Activated CD4-positive, alpha-beta T cell treated with anti-CD3 and anti-CD28 coated beads for 36 hours (primary cell): Measurements from ENCODE around the gene ODAD4. TPM values are rescaled to one million over a fixed set of nuclear protein-coding genes. Genes with fewer than 3 reads are reported as not detected.

Experiments used
- ATAC-seq: fragments of 200-7000 bp; cut with Tn5 transposase; one replicate; pipeline ENCODE4 v1.10.0; 2021; ENCODE audit warnings: mild to moderate bottlenecking, moderate library complexity
- CTCF ChIA-PET: fragments of 350-600 bp; sonication (Branson Sonifier 250); formaldehyde crosslinking; loops from one replicate; lab custom pipeline; 2021; ENCODE audit warnings: antibody characterized with exemption; lab: Charles Lee
- POLR2A ChIA-PET: fragments of 350-600 bp; sonication (Branson Sonifier 250); formaldehyde crosslinking; loops from one replicate; lab custom pipeline; 2021; ENCODE audit warnings: antibody characterized with exemption, inconsistent platforms; lab: Charles Lee
- DNase-seq: peaks from one replicate; pipeline ENCODE4 v3.0.0-alpha.2; 2020
- H3K27ac Mint-ChIP-seq: one replicate; pipeline ENCODE4 v1.8.0; 2021; ENCODE audit warnings: mixed read lengths
- H3K27me3 Mint-ChIP-seq: one replicate; pipeline ENCODE4 v1.8.0; 2021; ENCODE audit warnings: mixed read lengths
- H3K36me3 Mint-ChIP-seq: one replicate; pipeline ENCODE4 v1.8.0; 2021; ENCODE audit warnings: low read depth, mixed read lengths
- H3K4me1 Mint-ChIP-seq: one replicate; pipeline ENCODE4 v1.8.0; 2021; ENCODE audit warnings: mixed read lengths
- H3K4me3 Mint-ChIP-seq: one replicate; pipeline ENCODE4 v1.8.0; 2021; ENCODE audit warnings: mild to moderate bottlenecking, moderate library complexity, mixed read lengths
- H3K9me3 Mint-ChIP-seq: one replicate; pipeline ENCODE4 v1.8.0; 2021; ENCODE audit warnings: low read depth, mixed read lengths
- intact Hi-C, 2 experiments: fragments of 100-400 bp; cut with DNase I in 1 of 2; cut with micrococcal nuclease in 1 of 2; formaldehyde crosslinking; loops; one replicate each; pipeline versions ENCODE4 v1.14.2 to v1.15.1; 2022 to 2024; cut with DNase I, micrococcal nuclease
- total RNA-seq, 2 experiments: library from RNA; stranded (reverse); gene quantifications; one replicate each; pipeline ENCODE4 v1.2.3, GENCODE V29; 2021

Gene ODAD4
- total RNA-seq, 2 experiments from 2014 or later = 0.81 to 1.1 TPM

- Mint-ChIP-seq H3K27ac (peak overlapping the region; percentile 11), H3K36me3 (peaks cover 42% of the 10 kb centered on the region)
- intact Hi-C loops = no loop called here
Measured at GRCh38 chr17:41914358-41914766, 16.1 kb upstream of the ODAD4 start.

DNA sequence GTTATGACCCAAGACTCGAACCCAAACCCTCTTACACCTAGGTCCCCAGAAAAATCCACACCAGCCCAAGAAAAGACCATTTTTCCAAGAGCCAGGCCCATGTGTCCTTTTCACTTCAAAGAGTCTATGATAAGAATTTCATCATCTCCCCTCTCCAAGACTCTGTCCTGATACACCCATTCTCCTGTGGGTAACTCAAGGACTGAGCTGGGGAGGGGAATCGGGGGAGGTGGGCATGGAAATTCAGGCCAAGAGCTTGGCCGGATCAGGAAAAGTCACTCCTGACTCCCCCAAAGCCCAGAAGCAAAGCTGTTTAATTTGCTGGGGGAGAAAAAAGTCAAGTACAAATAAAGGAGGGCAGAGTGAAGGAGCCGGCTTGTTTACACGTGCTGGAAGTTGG lies 15.4 kb upstream of the ODAD4 start:
- H3K36me3 Mint-ChIP-seq = peaks cover 36% of the 10 kb centered on the region
- H3K27me3 Mint-ChIP-seq = no peaks in the 10 kb centered on the region
- ATAC-seq (no peak), DNase-seq (no peak)
- ChIA-PET POLR2A (interaction anchor here (1.6 kb wide), 1 partner anchor 15 kb away, joined by 3 read pairs; the partner anchor contains the start of gene ODAD4), CTCF (interaction anchor here (0.6 to 1.0 kb wide), 2 partner anchors 21 to 1082 kb away, joined by 3 to 4 read pairs; no protein-coding TSS in a partner anchor)
- no peak overlapping the region for H3K27ac Mint-ChIP-seq
- intact Hi-C loops = loop anchor here in 1 of 2 experiments (5.0 kb wide), 1 partner anchor 1098 kb away; no protein-coding TSS in a partner anchor
- H3K4me1 Mint-ChIP-seq = peaks cover 36% of the 10 kb centered on the region
- H3K4me3 Mint-ChIP-seq = no peak overlapping the region
- H3K9me3 Mint-ChIP-seq = no peaks in the 10 kb centered on the region

More at GRCh38 chr17:41914358-41914766, 16.1 kb upstream of the ODAD4 start:
- DNase-seq = no peak
- no peaks in the 10 kb centered on the region for H3K9me3 Mint-ChIP-seq
- ChIA-PET CTCF (interaction anchor here (1.0 kb wide), 1 partner anchor 20 kb away, joined by 4 read pairs; no protein-coding TSS in a partner anchor), POLR2A (interaction anchor here (0.6 to 1.6 kb wide), 2 partner anchors 10 to 16 kb away, joined by 3 to 8 read pairs; partner anchors contain the start of gene ODAD4)
- peaks cover 34% of the 10 kb centered on the region for H3K4me1 Mint-ChIP-seq
- no peak overlapping the region for H3K4me3 Mint-ChIP-seq
- no peak for ATAC-seq
- no peaks in the 10 kb centered on the region for H3K27me3 Mint-ChIP-seq

GRCh38 chr17:41915566-41915965 lies 14.9 kb upstream of the ODAD4 start:
- no peaks in the 10 kb centered on the region for H3K9me3 Mint-ChIP-seq
- ChIA-PET CTCF (interaction anchor here (0.6 kb wide), 1 partner anchor 1082 kb away, joined by 3 read pairs; no protein-coding TSS in a partner anchor), POLR2A (no interaction called here)
- ATAC-seq (no peak), DNase-seq (no peak)
- intact Hi-C loops = loop anchor here in 1 of 2 experiments (5.0 kb wide), 1 partner anchor 1098 kb away; no protein-coding TSS in a partner anchor
- H3K27ac Mint-ChIP-seq = no peak overlapping the region
- peak overlapping the region; percentile 33 for H3K4me3 Mint-ChIP-seq
- peaks cover 30% of the 10 kb centered on the region for H3K36me3 Mint-ChIP-seq
- H3K27me3 Mint-ChIP-seq = no peaks in the 10 kb centered on the region
- peaks cover 38% of the 10 kb centered on the region for H3K4me1 Mint-ChIP-seq

- Mint-ChIP-seq H3K4me3 (peak overlapping the region; percentile 90), H3K4me1 (peaks cover 38% of the 10 kb centered on the region), H3K36me3 (peaks cover 16% of the 10 kb centered on the region), H3K27me3 (no peaks in the 10 kb centered on the region), H3K27ac (peak overlapping the region; percentile 70), H3K9me3 (no peaks in the 10 kb centered on the region)
- no peak for ATAC-seq
- DNase-seq = no peak
- POLR2A ChIA-PET = interaction anchor here (1.6 to 2.3 kb wide), 3 partner anchors 13 to 100 kb away, joined by 3 to 14 read pairs (median 7); partner anchors contain the start of genes CNP, DNAJC7 and ODAD4
- intact Hi-C loops = loop anchor here in 1 of 2 experiments (5.0 kb wide), 1 partner anchor 1100 kb away; no protein-coding TSS in a partner anchor
- CTCF ChIA-PET = interaction anchor here (3.8 kb wide), 1 partner anchor 12 kb away, joined by 25 read pairs; the partner anchor contains the start of gene ODAD4
Measured at GRCh38 chr17:41917192-41917591, 13.2 kb upstream of the ODAD4 start.

DNA sequence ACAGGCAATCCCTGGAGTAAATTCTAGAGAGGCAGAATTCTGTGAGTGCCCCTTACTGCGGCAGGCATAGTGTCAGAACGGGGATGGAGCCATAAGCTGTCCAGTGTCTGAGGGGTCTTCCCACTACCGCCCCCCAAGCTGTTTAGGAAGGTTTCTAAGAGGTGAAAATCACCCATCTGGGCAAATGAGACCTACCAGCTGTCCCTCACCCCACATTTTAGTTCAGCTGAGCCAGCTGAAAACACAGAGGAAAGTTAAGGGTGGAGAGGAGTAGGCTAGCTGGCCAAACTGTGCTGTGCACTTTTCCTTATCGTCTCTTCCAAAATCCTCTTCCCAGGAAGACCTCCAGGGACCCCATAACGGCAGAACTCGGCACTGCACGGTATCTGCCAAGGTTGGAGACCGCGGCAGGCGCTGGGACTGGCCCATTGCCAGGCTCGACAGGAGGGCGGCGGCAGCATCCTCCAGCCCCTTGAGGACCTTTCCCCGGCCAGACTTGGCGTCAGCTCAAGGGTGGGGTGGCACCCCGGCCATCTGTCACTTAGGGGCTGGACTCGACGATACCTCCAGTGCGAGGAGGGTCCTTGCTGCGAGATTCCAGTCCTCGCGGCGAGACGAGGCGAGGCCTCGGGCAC lies 12.6 kb upstream of the ODAD4 start:
- peak; percentile 69 for DNase-seq
- H3K9me3 Mint-ChIP-seq = no peaks in the 10 kb centered on the region
- H3K27ac Mint-ChIP-seq = peak overlapping the region; percentile 70
- peak overlapping the region; percentile 90 for H3K4me3 Mint-ChIP-seq
- H3K27me3 Mint-ChIP-seq = no peaks in the 10 kb centered on the region
- H3K4me1 Mint-ChIP-seq = peaks cover 38% of the 10 kb centered on the region
- ATAC-seq = no peak
- ChIA-PET CTCF (interaction anchor here (0.7 to 3.8 kb wide), 5 partner anchors 10 to 228 kb away, joined by 3 to 25 read pairs (median 3); partner anchors contain the start of gene ODAD4), POLR2A (interaction anchor here (0.6 to 2.3 kb wide), 8 partner anchors 12 to 229 kb away, joined by 3 to 14 read pairs (median 4); partner anchors contain the start of genes CNP, DNAJC7, EIF1 and JUP)
- peaks cover 10% of the 10 kb centered on the region for H3K36me3 Mint-ChIP-seq
- intact Hi-C loops = loop anchor here (1.0 to 5.0 kb wide), 4 partner anchors 53 to 1100 kb away; partner anchors contain the start of genes DHX58 (in 1 of the 2) and KLHL11 (in 1 of the 2)

GRCh38 chr17:41918314-41919164 lies 11.9 kb upstream of the ODAD4 start, which contains the start of gene ACLY:
ACLY (minus strand) TSS chr17:41918951; CDS start chr17:41913873, 5,078 bp downstream.
- H3K4me1 Mint-ChIP-seq = peaks cover 37% of the 10 kb centered on the region
- no peaks in the 10 kb centered on the region for H3K9me3 Mint-ChIP-seq
- ChIA-PET CTCF (interaction anchor here (0.7 to 3.8 kb wide), 6 partner anchors 10 to 762 kb away, joined by 3 to 25 read pairs (median 3); partner anchors contain the start of gene ODAD4), POLR2A (interaction anchor here (0.6 to 2.3 kb wide), 9 partner anchors 11 to 229 kb away, joined by 3 to 14 read pairs (median 4); partner anchors contain the start of genes CNP, EIF1, JUP and KLHL11)
- peak; percentile 99 for ATAC-seq
- DNase-seq = peak; percentile 98
- peak within 1 kb of the TSS; percentile 80 for H3K27ac Mint-ChIP-seq
- no peaks in the 10 kb centered on the region for H3K27me3 Mint-ChIP-seq
- peaks cover 6% of the 10 kb centered on the region for H3K36me3 Mint-ChIP-seq
- intact Hi-C loops = loop anchor here (1.0 to 5.0 kb wide), 12 partner anchors 12 to 1101 kb away; partner anchors contain the start of genes KLHL11 (in 2 of the 2), ODAD4 (in 2 of the 2), CNP (in 1 of the 2) and DHX58 (in 1 of the 2)
- H3K4me3 Mint-ChIP-seq = peak within 1 kb of the TSS; percentile 90

DNA sequence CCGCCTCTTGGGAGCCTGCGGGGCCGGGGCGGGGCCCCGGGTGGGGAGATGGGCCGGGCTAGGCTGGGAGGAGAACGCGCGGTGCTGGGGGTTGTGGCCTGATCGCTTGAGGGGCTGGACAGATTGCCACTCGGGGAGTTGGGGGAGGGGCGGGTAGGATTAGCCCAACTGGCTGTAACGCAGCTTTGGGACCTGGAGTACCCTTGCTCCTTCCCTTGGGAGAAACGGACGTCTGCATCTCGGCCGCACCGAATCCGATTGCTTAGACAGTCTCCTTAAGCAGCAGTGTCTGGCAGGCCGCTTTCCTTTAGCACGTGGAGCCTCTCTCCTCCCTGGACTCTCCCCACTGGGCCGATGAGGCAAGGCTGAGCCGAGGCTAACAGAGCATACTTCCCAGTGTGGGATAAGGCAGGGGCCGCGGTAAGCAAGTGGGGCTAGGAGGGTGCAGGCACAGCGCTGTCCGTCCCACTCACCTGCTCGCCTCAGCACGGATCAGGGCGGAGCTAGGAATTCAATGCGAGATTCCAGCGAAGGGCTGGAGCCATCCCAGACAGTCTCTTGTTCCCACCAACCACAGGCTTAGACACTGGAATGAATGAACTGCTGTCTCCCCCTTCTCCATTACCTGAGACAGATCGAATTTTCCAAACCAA lies 11.1 kb upstream of the ODAD4 start:
- ChIA-PET CTCF (interaction anchor here (0.9 to 3.8 kb wide), 3 partner anchors 10 to 761 kb away, joined by 3 to 25 read pairs (median 3); partner anchors contain the start of gene ODAD4), POLR2A (interaction anchor here (0.9 to 2.3 kb wide), 6 partner anchors 11 to 230 kb away, joined by 3 to 14 read pairs (median 5); partner anchors contain the start of genes CNP, EIF1, NKIRAS2 and ODAD4)
- H3K9me3 Mint-ChIP-seq = no peaks in the 10 kb centered on the region
- DNase-seq = no peak
- peaks cover 32% of the 10 kb centered on the region for H3K4me1 Mint-ChIP-seq
- H3K36me3 Mint-ChIP-seq = peaks cover 6% of the 10 kb centered on the region
- H3K27ac Mint-ChIP-seq = peak overlapping the region; percentile 63
- no peaks in the 10 kb centered on the region for H3K27me3 Mint-ChIP-seq
- H3K4me3 Mint-ChIP-seq = peak overlapping the region; percentile 90
- peak; percentile 8 for ATAC-seq
- intact Hi-C loops = loop anchor here (1.0 to 5.0 kb wide), 11 partner anchors 11 to 1102 kb away; partner anchors contain the start of genes KLHL11 (in 2 of the 2), ODAD4 (in 2 of the 2), CNP (in 1 of the 2) and DHX58 (in 1 of the 2)

DNA sequence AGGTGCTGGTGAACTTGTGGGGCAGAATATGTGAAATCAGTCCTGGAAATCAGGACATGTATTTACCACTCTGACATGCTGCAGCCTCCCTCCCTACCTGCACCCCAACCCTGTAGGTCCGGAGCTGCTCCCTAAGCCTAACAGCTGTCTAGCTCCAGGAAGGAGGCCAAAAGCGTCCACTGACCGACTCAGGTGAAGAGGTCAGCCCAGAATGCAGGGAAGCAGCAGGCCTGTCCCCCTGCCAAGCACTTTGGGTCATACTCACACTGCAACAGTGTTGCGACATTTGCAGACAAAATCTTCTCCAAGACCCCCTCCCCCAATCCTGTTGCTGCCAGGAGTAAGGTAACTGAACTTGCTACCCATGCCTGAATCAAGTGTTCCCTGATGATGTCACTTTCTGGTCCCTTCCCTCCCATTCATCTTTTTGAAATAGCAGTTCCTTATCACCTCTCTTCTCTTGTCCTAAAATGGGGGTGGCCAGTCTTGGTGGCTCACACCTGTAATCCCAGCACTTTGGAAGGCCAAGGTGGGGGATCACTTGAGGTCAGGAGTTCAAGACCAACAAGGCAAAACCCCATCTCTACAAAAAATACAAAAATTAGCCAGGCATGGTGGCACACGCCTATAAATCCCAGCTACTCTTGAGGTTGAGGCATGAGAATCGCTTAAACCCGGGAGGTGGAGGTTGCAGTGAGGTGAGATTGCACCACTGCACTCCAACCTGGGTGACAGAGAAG lies 10.4 kb upstream of the ODAD4 start:
- no peak for ATAC-seq
- H3K4me1 Mint-ChIP-seq = peaks cover 26% of the 10 kb centered on the region
- ChIA-PET CTCF (interaction anchor here (0.6 to 3.8 kb wide), 2 partner anchors 9 to 225 kb away, joined by 3 to 25 read pairs; partner anchors contain the start of gene ODAD4), POLR2A (no interaction called here)
- no peaks in the 10 kb centered on the region for H3K27me3 Mint-ChIP-seq
- H3K4me3 Mint-ChIP-seq = peak overlapping the region; percentile 90
- H3K9me3 Mint-ChIP-seq = no peaks in the 10 kb centered on the region
- peak overlapping the region; percentile 52 for H3K27ac Mint-ChIP-seq
- H3K36me3 Mint-ChIP-seq = peaks cover 6% of the 10 kb centered on the region
- peak; percentile 8 for DNase-seq
- intact Hi-C loops = loop anchor here (1.0 to 5.0 kb wide), 11 partner anchors 10 to 1103 kb away; partner anchors contain the start of genes KLHL11 (in 2 of the 2), ODAD4 (in 2 of the 2), CNP (in 1 of the 2) and DHX58 (in 1 of the 2)

DNA sequence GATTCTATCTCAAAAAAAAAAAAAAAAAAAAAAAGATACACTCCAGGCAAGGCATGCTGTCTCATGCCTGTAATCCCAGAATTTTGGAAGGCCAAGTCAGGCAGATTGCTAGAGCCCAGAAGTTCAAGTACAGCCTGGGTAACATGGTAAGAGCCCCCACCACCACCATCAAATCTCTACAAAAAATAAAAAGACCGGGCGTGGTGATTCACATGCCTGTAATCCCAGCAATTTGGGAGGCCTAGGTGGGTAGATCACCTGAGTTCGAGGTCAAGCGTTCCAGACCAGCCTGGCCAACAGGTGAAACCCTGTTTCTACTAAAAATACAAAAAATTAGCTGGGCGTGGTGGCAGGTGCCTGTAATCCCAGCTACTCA lies 9.8 kb upstream of the ODAD4 start:
- ChIA-PET CTCF (interaction anchor here (0.6 to 0.8 kb wide), 3 partner anchors 37 to 225 kb away, joined by 3 read pairs; no protein-coding TSS in a partner anchor), POLR2A (no interaction called here)
- H3K27me3 Mint-ChIP-seq = no peaks in the 10 kb centered on the region
- no peak for ATAC-seq
- no peaks in the 10 kb centered on the region for H3K9me3 Mint-ChIP-seq
- intact Hi-C loops = no loop called here
- peaks cover 23% of the 10 kb centered on the region for H3K4me1 Mint-ChIP-seq
- no peak overlapping the region for H3K4me3 Mint-ChIP-seq
- peaks cover 5% of the 10 kb centered on the region for H3K36me3 Mint-ChIP-seq
- DNase-seq = no peak
- H3K27ac Mint-ChIP-seq = no peak overlapping the region
